ENCODE data around the gene HAUS1.
"Not testable (repeated sequence)": the region's sequence is repeated elsewhere in the genome, so short reads cannot be mapped to it uniquely, and the experiment has no call there.

HAUS1 gene

GRCh38 chr18:46160050-46160798 is 56.0 kb downstream of the HAUS1 start:
- DNase-seq: no peak

DNA sequence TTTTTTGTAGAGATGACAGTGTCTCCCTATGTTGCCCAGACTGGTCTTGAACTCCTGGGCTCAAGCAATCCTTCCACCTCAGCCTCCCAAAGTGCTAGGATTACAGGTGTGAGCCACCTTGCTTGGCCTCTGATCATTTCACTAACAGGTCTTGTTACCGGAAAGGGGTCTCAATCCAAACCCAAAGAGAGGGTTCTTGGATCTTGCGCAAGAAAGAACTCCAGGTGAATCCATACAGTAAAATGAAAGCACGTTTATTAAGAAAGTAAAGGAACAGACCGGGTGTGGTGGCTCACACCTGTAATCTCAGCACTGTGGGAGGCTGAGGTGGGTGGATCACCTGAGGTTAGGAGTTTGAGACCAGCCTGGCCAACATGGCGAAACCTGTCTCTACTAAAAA is 56.7 kb downstream of the HAUS1 start:
- DNase-seq: not testable (repeated sequence)

DNA sequence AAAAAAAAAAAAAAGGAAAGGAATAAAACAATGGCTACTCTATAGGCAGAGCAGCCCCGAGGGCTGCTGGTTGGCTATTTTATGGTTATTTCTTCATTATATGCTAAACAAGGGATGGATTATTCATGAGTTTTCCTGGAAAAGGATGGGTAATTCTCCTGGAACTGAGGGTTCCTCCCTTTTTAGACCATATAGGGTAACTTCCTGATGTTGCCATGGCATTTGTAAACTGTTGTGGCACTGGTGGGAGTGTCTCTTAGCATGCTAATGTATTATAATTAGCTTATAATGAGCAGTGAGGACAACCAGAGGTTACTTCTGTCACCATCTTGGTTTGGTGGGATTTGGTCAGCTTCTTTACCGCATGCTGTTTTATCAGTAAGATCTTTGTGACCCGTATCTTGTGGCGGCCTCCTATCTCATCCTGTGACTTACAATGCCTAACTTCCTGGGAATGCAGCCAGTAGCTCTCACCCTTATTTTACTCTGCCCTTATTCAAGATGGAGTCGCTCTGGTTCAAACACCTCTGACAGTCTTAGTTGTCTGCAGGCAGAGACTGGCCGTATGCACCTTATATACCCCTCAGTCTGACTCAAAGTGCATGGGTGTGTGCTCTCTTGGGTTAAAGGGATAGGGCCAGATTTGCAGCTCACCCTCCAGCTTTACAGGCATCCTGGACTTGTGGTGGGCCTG is 57.7 kb downstream of the HAUS1 start:
- no peak for DNase-seq

DNA sequence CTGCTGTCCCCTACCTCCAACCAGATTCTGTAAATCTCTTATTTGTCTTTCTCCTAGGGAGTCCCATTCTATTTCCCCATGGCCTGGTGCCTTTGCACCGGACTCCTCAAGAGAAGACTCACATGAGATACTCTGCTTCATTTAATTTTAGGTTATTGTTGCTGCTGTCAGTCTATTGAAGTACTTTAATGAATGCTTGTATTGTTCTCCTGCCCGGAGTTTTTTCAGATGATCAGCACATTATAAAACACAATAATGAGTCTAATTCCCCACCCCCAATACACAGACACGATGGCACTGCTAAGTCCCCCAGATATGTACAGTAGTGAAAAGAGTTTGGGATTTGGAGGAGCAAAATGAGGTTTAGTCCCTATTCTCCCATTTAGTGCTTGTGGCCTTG is 58.9 kb downstream of the HAUS1 start:
- DNase-seq: peak; percentile 31

DNA sequence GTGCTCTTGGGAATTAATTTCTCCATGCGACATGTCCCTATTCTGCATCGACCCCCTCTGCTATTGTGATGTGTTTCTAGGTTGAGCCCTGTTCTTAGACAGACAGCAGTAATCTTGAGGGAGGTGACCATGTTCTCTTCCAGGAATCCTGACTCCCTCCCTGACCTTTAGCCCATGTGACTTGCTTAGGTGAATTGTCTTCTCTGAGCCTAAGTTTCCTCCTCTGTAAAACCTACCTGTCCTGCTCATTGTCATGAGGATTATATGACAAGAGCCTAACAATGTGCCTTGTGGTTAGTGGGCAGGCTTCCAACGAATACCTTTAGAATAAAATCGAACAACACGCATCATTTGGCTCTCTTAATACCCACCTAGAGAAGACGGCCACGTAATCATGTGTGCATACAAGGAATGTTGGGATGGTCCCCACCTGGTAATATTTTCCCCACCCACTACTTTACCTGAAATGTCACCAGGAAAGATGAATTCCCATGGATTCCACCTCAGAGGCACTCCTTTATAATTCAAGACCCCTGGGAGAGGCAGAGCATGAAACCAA is 59.8 kb downstream of the HAUS1 start:
- no peak for DNase-seq

GRCh38 chr18:46164502-46164901 is 60.3 kb downstream of the HAUS1 start:
- not testable (repeated sequence) for DNase-seq

GRCh38 chr18:46164920-46165319 is 60.7 kb downstream of the HAUS1 start:
- DNase-seq: no peak

GRCh38 chr18:46166261-46166970 is 62.2 kb downstream of the HAUS1 start:
- DNase-seq: no peak

- no peak for DNase-seq
These were observed 63.8 kb downstream of the HAUS1 start for GRCh38 chr18:46167971-46168370.

DNA sequence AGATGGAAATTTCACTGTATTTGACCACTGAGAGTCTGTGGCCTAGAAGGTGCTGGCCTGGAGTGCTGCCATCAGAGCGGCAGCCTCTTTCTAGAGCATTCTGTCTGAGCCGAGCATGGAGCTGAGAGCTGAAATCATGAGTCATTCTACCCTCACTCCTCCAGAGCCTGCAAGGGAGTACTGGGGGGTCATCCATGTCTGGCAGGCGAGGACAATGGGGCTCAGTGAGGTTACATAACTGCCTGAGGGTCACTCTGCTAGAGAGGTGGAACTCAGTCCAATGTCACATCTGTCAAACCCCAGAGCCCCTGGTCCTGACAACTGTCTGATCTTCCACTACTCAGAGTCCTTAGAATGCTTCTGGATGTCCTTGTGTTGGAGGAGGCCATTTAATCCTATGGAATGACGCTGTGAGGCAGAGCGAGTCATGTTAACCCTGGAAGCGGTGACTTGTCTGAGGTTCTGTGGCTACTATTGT is 65.3 kb downstream of the HAUS1 start:
- no peak for DNase-seq

DNA sequence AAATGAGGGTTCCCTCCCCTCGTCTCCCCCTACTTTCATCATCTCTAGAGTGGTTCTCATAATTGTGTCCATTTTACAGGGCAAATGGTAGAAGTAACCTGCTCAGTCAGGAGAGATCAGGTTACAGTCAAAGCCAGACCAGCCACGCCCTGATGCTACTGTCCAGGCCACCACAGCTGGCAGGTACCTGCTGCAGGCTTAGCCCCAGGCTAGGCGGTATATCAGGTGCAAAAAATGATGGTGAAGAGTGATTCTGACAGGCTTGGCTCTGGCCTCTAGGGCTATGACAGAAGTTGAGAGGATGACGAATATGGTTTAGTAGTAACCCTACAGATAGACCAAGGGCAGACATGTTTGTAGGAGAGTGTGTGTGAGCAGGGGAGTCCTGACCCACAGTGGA is 67.1 kb downstream of the HAUS1 start:
- DNase-seq: no peak

DNA sequence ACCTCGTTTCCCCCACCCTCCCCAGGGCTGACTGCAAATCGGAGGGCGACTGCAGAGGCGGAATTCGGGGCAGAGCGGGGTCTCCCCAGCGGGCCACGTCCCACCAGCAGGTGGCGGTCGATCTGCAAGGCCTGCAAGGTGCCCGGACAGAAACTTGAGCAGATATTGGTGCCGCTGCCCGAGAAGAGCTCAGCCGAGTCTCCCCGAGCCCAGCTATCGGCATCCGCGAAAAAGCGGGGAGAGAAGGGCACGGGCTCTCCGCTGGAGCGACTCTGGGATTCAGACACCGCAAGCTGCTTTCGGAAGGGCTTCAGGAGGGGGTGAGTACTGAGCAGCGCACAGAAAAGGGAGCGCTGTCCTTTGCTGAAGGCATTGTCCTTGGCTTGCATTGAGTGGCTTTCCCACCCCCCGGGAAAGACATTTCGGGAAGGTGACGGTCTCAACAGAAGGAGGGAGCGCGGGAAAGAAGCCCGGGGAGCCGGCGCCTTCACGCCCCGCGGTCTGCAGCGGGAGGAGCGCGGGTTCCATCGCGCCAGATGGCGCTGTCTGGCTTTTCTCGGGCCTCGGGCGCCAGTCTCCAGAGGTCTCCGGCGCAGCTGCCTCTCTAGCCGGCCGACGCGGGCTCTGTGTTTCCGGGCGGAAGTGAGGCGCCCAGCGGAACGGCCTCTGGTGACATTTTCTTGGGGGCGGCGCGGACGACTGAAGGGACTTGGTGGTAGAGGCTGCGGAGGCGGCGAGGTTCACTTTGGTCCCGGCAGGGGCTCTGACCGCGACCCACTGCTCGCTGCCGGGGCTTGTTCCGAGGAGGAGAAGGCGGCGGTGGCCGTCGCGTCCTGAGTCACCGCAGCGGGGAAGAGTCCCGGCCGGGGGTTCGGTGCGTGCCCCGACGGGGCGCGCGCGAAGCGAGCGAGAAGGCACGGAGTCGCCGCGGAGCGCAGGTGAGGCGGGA is 69.5 kb downstream of the HAUS1 start:
- DNase-seq: peak; percentile 82

GRCh38 chr18:46174342-46175041 is 70.3 kb downstream of the HAUS1 start:
- no peak for DNase-seq

GRCh38 chr18:46176001-46176400 is 71.8 kb downstream of the HAUS1 start:
- DNase-seq: no peak
